ENCODE measurements around the gene NEMP1.

DNA sequence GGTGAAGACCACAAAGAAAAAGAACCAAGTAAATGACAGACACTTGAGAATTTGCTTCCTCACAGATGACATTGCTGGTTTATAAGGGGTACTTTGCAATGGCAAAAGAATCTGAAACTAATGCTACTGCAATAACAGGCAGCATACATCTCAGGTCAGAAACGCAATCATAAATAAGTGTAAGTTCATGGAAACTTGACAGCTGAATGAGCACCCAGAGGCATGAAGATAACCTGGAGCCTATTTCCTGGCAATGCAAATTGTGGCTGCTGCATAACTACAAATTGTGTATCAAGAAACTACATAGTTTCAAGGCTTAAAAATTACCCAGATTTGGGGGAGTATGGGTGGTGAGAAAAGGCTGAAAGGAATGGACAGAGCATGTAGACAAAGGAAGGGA lies 20.1 kb downstream of the NEMP1 start:
- TF ChIP-seq, protein P1, sequence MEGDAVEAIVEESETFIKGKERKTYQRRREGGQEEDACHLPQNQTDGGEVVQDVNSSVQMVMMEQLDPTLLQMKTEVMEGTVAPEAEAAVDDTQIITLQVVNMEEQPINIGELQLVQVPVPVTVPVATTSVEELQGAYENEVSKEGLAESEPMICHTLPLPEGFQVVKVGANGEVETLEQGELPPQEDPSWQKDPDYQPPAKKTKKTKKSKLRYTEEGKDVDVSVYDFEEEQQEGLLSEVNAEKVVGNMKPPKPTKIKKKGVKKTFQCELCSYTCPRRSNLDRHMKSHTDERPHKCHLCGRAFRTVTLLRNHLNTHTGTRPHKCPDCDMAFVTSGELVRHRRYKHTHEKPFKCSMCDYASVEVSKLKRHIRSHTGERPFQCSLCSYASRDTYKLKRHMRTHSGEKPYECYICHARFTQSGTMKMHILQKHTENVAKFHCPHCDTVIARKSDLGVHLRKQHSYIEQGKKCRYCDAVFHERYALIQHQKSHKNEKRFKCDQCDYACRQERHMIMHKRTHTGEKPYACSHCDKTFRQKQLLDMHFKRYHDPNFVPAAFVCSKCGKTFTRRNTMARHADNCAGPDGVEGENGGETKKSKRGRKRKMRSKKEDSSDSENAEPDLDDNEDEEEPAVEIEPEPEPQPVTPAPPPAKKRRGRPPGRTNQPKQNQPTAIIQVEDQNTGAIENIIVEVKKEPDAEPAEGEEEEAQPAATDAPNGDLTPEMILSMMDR (IDR thresholded peaks at IDR 0.05) = no peak
- TF ChIP-seq POLR2AphosphoS5 (IDR thresholded peaks at IDR 0.05) (no peak), POLR2A (IDR thresholded peaks at IDR 0.05; ENCODE audit: low read depth) (no peak)

All from esophagus muscularis mucosa (tissue), 3 donors.